ENCODE measurements around the gene DSCAML1.
A peak's percentile ranks its signal among the peaks of the same experiment; 100 is the strongest.

The DSCAML1 gene

GRCh38 chr11:117620086-117620485, 176.9 kb downstream of the DSCAML1 start:
- Histone ChIP-seq H3K27ac (no peak overlapping the region), H3K36me3 (no peaks in the 10 kb centered on the region), H3K9me3 (ENCODE audit: severe bottlenecking) (peaks cover 8% of the 10 kb centered on the region), H3K4me3 (ENCODE audit: low read depth, low read length) (no peak overlapping the region), H3K27me3 (ENCODE audit: insufficient read depth, low read depth, severe bottlenecking) (no peaks in the 10 kb centered on the region)
- no peak for DNase-seq
- TF ChIP-seq CTCF (IDR thresholded peaks at IDR 0.05; ENCODE audit: low read depth, low read length): no peak

GRCh38 chr11:117619661-117620060, 177.4 kb downstream of the DSCAML1 start:
- TF ChIP-seq CTCF (IDR thresholded peaks at IDR 0.05; ENCODE audit: low read depth, low read length): no peak
- no peak overlapping the region for H3K4me3 ChIP-seq (ENCODE audit: low read depth, low read length)
- no peak overlapping the region for H3K27ac ChIP-seq
- no peaks in the 10 kb centered on the region for H3K36me3 ChIP-seq
- DNase-seq: no peak
- H3K9me3 ChIP-seq (ENCODE audit: severe bottlenecking): peaks cover 9% of the 10 kb centered on the region
- H3K27me3 ChIP-seq (ENCODE audit: insufficient read depth, low read depth, severe bottlenecking): no peaks in the 10 kb centered on the region

GRCh38 chr11:117618982-117619355, 178.0 kb downstream of the DSCAML1 start:
- no peak overlapping the region for H3K4me3 ChIP-seq (ENCODE audit: low read depth, low read length)
- DNase-seq: peak; percentile 80
- H3K36me3 ChIP-seq: no peaks in the 10 kb centered on the region
- H3K27me3 ChIP-seq (ENCODE audit: insufficient read depth, low read depth, severe bottlenecking): no peaks in the 10 kb centered on the region
- peaks cover 11% of the 10 kb centered on the region for H3K9me3 ChIP-seq (ENCODE audit: severe bottlenecking)
- peak; percentile 70 for TF ChIP-seq CTCF (IDR thresholded peaks at IDR 0.05; ENCODE audit: low read depth, low read length)
- no peak overlapping the region for H3K27ac ChIP-seq

- no peak for DNase-seq
- H3K4me3 ChIP-seq (ENCODE audit: low read depth, low read length): no peak overlapping the region
Observed at GRCh38 chr11:117618302-117618981, 178.6 kb downstream of the DSCAML1 start.

GRCh38 chr11:117616979-117617378, 180.0 kb downstream of the DSCAML1 start:
- DNase-seq: no peak
- H3K36me3 ChIP-seq: no peaks in the 10 kb centered on the region
- no peaks in the 10 kb centered on the region for H3K27me3 ChIP-seq (ENCODE audit: insufficient read depth, low read depth, severe bottlenecking)
- no peak overlapping the region for H3K27ac ChIP-seq
- peaks cover 11% of the 10 kb centered on the region for H3K9me3 ChIP-seq (ENCODE audit: severe bottlenecking)
- TF ChIP-seq CTCF (IDR thresholded peaks at IDR 0.05; ENCODE audit: low read depth, low read length): no peak
- no peak overlapping the region for H3K4me3 ChIP-seq (ENCODE audit: low read depth, low read length)

More at GRCh38 chr11:117618302-117618981, 178.6 kb downstream of the DSCAML1 start:
- Histone ChIP-seq H3K9me3 (ENCODE audit: severe bottlenecking) (peaks cover 11% of the 10 kb centered on the region), H3K27ac (no peak overlapping the region), H3K27me3 (ENCODE audit: insufficient read depth, low read depth, severe bottlenecking) (no peaks in the 10 kb centered on the region), H3K36me3 (no peaks in the 10 kb centered on the region)
- no peak for TF ChIP-seq CTCF (IDR thresholded peaks at IDR 0.05; ENCODE audit: low read depth, low read length)

GRCh38 chr11:117614728-117615127, 182.3 kb downstream of the DSCAML1 start:
- no peaks in the 10 kb centered on the region for H3K27me3 ChIP-seq (ENCODE audit: insufficient read depth, low read depth, severe bottlenecking)
- no peaks in the 10 kb centered on the region for H3K36me3 ChIP-seq
- no peak overlapping the region for H3K4me3 ChIP-seq (ENCODE audit: low read depth, low read length)
- peaks cover 3% of the 10 kb centered on the region for H3K9me3 ChIP-seq (ENCODE audit: severe bottlenecking)
- TF ChIP-seq CTCF (IDR thresholded peaks at IDR 0.05; ENCODE audit: low read depth, low read length): peak; percentile 59
- no peak overlapping the region for H3K27ac ChIP-seq
- peak; percentile 31 for DNase-seq

Data from WERI-Rb-1 (cell line).